Measurements from ENCODE around the gene GCFC2.

Gene GCFC2

DNA sequence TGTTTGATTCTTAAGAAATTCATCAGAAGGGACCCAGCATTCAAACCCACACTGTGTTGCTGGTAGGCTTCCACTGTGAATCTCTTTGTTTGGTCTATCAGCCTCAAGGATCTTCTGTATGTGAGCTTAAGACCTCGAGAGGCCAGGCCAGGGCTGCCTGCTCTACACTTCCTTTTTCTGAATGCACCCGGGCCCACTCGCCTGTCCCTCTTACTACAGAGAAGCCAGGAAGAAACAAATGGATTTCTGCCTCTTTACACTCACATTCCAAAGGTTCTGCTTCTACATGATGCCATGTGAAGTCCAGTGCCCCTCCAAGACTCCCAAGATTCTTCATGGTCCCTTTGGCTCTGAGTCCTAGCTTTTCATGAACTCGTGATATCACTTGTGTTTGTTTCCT lies 89.5 kb downstream of the GCFC2 start:
- no peak for ATAC-seq
- TF ChIP-seq, protein P1, sequence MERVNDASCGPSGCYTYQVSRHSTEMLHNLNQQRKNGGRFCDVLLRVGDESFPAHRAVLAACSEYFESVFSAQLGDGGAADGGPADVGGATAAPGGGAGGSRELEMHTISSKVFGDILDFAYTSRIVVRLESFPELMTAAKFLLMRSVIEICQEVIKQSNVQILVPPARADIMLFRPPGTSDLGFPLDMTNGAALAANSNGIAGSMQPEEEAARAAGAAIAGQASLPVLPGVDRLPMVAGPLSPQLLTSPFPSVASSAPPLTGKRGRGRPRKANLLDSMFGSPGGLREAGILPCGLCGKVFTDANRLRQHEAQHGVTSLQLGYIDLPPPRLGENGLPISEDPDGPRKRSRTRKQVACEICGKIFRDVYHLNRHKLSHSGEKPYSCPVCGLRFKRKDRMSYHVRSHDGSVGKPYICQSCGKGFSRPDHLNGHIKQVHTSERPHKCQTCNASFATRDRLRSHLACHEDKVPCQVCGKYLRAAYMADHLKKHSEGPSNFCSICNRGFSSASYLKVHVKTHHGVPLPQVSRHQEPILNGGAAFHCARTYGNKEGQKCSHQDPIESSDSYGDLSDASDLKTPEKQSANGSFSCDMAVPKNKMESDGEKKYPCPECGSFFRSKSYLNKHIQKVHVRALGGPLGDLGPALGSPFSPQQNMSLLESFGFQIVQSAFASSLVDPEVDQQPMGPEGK (CRISPR knock-in tag; IDR thresholded peaks at IDR 0.05; ENCODE audit: borderline replicate concordance): no peak
- no peak for TF ChIP-seq PPARA (CRISPR knock-in tag; IDR thresholded peaks at IDR 0.05; ENCODE audit: borderline replicate concordance)
- no peak for TF ChIP-seq ZFP3 (CRISPR knock-in tag; IDR thresholded peaks at IDR 0.05)
- TF ChIP-seq GLIS3 (CRISPR knock-in tag; IDR thresholded peaks at IDR 0.05): no peak
- TF ChIP-seq, protein P2, sequence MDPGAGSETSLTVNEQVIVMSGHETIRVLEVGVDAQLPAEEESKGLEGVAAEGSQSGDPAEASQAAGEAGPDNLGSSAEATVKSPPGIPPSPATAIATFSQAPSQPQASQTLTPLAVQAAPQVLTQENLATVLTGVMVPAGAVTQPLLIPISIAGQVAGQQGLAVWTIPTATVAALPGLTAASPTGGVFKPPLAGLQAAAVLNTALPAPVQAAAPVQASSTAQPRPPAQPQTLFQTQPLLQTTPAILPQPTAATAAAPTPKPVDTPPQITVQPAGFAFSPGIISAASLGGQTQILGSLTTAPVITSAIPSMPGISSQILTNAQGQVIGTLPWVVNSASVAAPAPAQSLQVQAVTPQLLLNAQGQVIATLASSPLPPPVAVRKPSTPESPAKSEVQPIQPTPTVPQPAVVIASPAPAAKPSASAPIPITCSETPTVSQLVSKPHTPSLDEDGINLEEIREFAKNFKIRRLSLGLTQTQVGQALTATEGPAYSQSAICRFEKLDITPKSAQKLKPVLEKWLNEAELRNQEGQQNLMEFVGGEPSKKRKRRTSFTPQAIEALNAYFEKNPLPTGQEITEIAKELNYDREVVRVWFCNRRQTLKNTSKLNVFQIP (CRISPR knock-in tag; IDR thresholded peaks at IDR 0.05; ENCODE audit: borderline replicate concordance, low read depth): no peak
- TF ChIP-seq ESRRG (CRISPR knock-in tag; IDR thresholded peaks at IDR 0.05): no peak
- TF ChIP-seq, protein P3, sequence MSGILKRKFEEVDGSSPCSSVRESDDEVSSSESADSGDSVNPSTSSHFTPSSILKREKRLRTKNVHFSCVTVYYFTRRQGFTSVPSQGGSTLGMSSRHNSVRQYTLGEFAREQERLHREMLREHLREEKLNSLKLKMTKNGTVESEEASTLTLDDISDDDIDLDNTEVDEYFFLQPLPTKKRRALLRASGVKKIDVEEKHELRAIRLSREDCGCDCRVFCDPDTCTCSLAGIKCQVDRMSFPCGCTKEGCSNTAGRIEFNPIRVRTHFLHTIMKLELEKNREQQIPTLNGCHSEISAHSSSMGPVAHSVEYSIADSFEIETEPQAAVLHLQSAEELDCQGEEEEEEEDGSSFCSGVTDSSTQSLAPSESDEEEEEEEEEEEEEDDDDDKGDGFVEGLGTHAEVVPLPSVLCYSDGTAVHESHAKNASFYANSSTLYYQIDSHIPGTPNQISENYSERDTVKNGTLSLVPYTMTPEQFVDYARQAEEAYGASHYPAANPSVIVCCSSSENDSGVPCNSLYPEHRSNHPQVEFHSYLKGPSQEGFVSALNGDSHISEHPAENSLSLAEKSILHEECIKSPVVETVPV (CRISPR knock-in tag; IDR thresholded peaks at IDR 0.05): no peak
- no peak for TF ChIP-seq TSHZ2 (CRISPR knock-in tag; IDR thresholded peaks at IDR 0.05)
- TF ChIP-seq, protein P4, sequence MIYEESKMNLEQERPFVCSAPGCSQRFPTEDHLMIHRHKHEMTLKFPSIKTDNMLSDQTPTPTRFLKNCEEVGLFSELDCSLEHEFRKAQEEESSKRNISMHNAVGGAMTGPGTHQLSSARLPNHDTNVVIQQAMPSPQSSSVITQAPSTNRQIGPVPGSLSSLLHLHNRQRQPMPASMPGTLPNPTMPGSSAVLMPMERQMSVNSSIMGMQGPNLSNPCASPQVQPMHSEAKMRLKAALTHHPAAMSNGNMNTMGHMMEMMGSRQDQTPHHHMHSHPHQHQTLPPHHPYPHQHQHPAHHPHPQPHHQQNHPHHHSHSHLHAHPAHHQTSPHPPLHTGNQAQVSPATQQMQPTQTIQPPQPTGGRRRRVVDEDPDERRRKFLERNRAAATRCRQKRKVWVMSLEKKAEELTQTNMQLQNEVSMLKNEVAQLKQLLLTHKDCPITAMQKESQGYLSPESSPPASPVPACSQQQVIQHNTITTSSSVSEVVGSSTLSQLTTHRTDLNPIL (CRISPR knock-in tag; IDR thresholded peaks at IDR 0.05; ENCODE audit: low read depth): no peak
- TF ChIP-seq ZFP30 (CRISPR knock-in tag; IDR thresholded peaks at IDR 0.05): no peak

GRCh38 chr2:75619956-75620740 lies 90.6 kb downstream of the GCFC2 start:
- TF ChIP-seq, protein P4 (CRISPR knock-in tag; IDR thresholded peaks at IDR 0.05; ENCODE audit: low read depth): no peak
- TF ChIP-seq, protein P3 (CRISPR knock-in tag; IDR thresholded peaks at IDR 0.05): no peak
- no peak for TF ChIP-seq SNAI2 (CRISPR knock-in tag; IDR thresholded peaks at IDR 0.05)
- TF ChIP-seq ISL1 (CRISPR knock-in tag; IDR thresholded peaks at IDR 0.05): no peak
- no peak for TF ChIP-seq ZNF565 (CRISPR knock-in tag; conservative IDR thresholded peaks at IDR 0.05; ENCODE audit: low read depth)
- no peak for TF ChIP-seq PPARA (CRISPR knock-in tag; IDR thresholded peaks at IDR 0.05; ENCODE audit: borderline replicate concordance)
- TF ChIP-seq ZFP3 (CRISPR knock-in tag; IDR thresholded peaks at IDR 0.05): no peak
- no peak for TF ChIP-seq GLIS3 (CRISPR knock-in tag; IDR thresholded peaks at IDR 0.05)
- no peak for TF ChIP-seq ARNTL (CRISPR knock-in tag; IDR thresholded peaks at IDR 0.05; ENCODE audit: borderline replicate concordance, low read depth)
- TF ChIP-seq, protein P1 (CRISPR knock-in tag; IDR thresholded peaks at IDR 0.05; ENCODE audit: borderline replicate concordance): no peak
- TF ChIP-seq RARB (CRISPR knock-in tag; IDR thresholded peaks at IDR 0.05): no peak
- no peak for TF ChIP-seq ZNF70 (CRISPR knock-in tag; IDR thresholded peaks at IDR 0.05)
- no peak for TF ChIP-seq CSDC2 (CRISPR knock-in tag; IDR thresholded peaks at IDR 0.05)
- TF ChIP-seq TCF4 (CRISPR knock-in tag; IDR thresholded peaks at IDR 0.05; ENCODE audit: borderline replicate concordance): no peak
- no peak for TF ChIP-seq TSHZ2 (CRISPR knock-in tag; IDR thresholded peaks at IDR 0.05)
- ATAC-seq: no peak
